ENCODE results near the gene RPS25.
"Not testable (repeated sequence)": the region's sequence is repeated elsewhere in the genome, so short reads cannot be mapped to it uniquely, and the experiment has no call there.

Gene RPS25

DNA sequence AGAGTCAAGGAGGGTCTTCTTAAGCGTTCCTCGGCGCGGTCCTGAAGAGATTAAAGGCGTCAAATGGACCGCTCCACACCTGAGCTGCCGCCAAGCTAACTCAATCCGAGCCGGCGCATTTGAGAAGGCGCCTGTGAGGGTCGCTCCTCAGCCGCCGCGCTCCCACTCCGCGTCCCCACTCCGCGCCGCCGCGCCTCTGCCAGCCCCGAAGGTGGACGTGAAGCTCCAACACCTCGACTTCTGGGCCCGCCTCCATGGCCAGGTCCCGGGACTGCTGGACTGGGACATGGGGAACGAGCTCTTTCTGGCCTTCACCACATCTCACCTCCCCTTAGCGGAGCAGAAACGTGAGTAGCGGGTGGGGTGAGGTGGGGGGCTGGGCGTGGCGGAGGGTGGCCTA lies 46.5 kb downstream of the RPS25 start, which contains the start of gene FOXR1:
TSS of gene FOXR1 (plus strand) at position 116 of the 400 bp plus-strand sequence. CDS start at position 287, 171 bp downstream.
- no peak for DNase-seq (ENCODE audit: low read depth in 2 of 2)

DNA sequence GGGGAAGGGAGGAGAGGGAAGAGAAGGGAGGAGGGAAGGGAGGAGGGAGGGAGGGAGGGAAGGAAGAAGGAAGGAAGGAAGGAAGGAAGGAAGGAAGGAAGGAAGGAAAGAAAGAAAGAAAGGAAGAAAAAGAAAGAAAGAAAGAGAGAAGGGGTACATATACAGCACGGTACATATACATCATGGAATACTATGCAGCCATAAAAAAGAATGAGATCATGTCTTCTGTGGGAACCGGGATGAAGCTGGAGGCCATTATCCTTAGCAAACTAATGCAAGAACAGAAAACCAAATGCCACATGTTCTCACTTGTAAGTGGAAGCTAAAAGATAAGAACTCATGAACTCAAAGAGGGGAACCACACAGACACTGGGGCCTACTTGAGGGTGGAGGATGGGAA lies 48.6 kb downstream of the RPS25 start:
- DNase-seq (ENCODE audit: low read depth in 2 of 2), result not testable (repeated sequence)

All from stimulated activated CD8-positive, alpha-beta memory T cell treated with anti-CD3 and anti-CD28 coated beads, Interleukin-2, amount 100 ng/mL, for 48 hours (primary cell).